ENCODE data around the gene FXYD5. TPM values are rescaled to one million over a fixed set of nuclear protein-coding genes. Genes with fewer than 3 reads are reported as not detected.
A peak's percentile ranks its signal among the peaks of the same experiment; 100 is the strongest.

FXYD5 gene
- total RNA-seq, 2 experiments from 2014 or later: 262 to 354 TPM

- ATAC-seq: peak; percentile 83
- Mint-ChIP-seq H3K36me3 (no peaks in the 10 kb centered on the region), H3K27me3 (peaks cover 6% of the 10 kb centered on the region), H3K27ac (no peak overlapping the region), H3K4me1 (peaks cover 5% of the 10 kb centered on the region), H3K9me3 (ENCODE audit: low read depth) (no peaks in the 10 kb centered on the region), H3K4me3 (no peak overlapping the region)
- DNase-seq: peak; percentile 76
- CTCF ChIA-PET: interaction anchor here (0.6 to 3.6 kb wide), 26 partner anchors 8 to 559 kb away, joined by 3 to 24 read pairs (median 4); partner anchors contain the start of genes FXYD3 and FXYD5
These were observed 19.1 kb upstream of the FXYD5 start for GRCh38 chr19:35135389-35135909.

GRCh38 chr19:35136231-35136630, 18.3 kb upstream of the FXYD5 start:
- CTCF ChIA-PET: interaction anchor here (0.6 to 3.6 kb wide), 22 partner anchors 9 to 558 kb away, joined by 3 to 24 read pairs (median 4); partner anchors contain the start of genes FXYD3 and FXYD5
- H3K4me1 Mint-ChIP-seq: peaks cover 11% of the 10 kb centered on the region
- DNase-seq (no peak), ATAC-seq (no peak)
- H3K27ac Mint-ChIP-seq: no peak overlapping the region
- no peak overlapping the region for H3K4me3 Mint-ChIP-seq
- H3K36me3 Mint-ChIP-seq: no peaks in the 10 kb centered on the region
- H3K27me3 Mint-ChIP-seq: peaks cover 6% of the 10 kb centered on the region
- H3K9me3 Mint-ChIP-seq (ENCODE audit: low read depth): no peaks in the 10 kb centered on the region

DNA sequence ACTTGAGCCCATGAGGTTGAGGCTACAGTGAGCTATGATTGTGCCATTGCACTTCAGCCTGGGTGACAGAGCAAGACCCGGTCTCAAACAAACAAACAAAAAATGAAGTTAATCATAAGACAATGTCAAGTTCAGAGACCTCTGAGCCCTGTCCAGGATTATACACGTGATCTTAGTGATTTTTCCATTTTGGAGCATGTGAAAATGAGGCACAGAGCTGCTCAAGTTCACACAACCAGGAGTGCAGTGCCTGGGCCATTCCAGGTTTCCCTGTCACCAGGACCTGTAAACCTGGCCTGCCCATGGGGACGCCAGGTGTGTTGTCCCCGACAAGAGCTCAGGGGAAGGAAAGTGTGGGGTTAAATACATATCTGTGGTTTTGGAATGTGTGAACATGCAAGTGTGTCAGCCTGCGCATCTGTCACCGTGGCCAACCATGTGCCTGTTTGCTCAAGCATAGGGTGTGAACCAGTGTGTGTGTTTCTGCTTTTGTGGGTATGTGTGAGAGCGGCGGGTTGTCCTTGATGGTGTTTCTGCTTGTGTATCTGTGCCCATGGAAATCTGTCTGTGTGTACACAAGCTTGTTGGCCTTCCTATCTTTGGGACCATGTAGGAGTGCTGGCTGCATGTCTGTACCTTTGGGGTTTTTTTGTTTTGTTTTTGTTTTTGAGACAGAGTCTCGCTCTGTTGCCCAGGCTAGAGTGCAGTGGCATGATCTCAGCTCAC, 17.4 kb upstream of the FXYD5 start:
- no peak overlapping the region for H3K27ac Mint-ChIP-seq
- no peak overlapping the region for H3K4me3 Mint-ChIP-seq
- no peaks in the 10 kb centered on the region for H3K36me3 Mint-ChIP-seq
- DNase-seq: no peak
- H3K4me1 Mint-ChIP-seq: peaks cover 20% of the 10 kb centered on the region
- no peaks in the 10 kb centered on the region for H3K9me3 Mint-ChIP-seq (ENCODE audit: low read depth)
- CTCF ChIA-PET: interaction anchor here (1.2 to 3.6 kb wide), 7 partner anchors 12 to 93 kb away, joined by 3 to 24 read pairs (median 12); partner anchors contain the start of gene FXYD5
- peaks cover 14% of the 10 kb centered on the region for H3K27me3 Mint-ChIP-seq
- ATAC-seq: no peak

DNA sequence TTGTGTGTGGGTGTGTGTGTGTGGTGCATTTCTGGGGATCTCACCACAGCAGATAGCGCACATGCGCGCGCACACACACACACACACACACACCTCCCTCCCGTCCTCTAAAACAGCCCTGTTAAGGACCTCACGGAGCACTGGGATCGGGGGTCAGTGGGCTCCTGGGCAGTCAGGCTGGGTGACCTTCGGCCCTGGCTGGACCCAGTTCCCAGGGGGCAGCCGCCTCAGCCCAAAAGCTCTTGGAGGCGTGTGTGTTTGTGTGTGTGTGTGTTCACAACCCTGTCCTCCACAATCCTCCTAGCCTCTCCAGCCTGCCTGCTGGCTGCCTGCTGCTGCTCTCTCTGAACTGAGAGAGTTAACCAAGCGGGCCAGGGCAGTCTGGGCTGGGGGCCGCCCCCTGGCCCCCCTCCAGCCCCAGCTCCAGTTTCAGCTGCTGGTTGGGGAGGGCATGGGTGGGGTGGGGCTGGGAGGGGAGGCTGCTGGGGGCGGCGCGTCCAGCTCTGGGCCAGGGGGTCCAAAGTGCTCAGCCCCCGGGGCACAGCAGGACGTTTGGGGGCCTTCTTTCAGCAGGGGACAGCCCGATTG, 16.1 kb upstream of the FXYD5 start, which contains the start of gene FXYD1:
Gene FXYD1, plus strand, starts transcription at position 520 of the 588 bp plus-strand sequence. CDS start 1,256 bp downstream, outside the sequence.
- H3K27me3 Mint-ChIP-seq: peaks cover 17% of the 10 kb centered on the region
- H3K4me3 Mint-ChIP-seq: no peak within 1 kb of the TSS
- H3K4me1 Mint-ChIP-seq: peaks cover 23% of the 10 kb centered on the region
- H3K9me3 Mint-ChIP-seq (ENCODE audit: low read depth): no peaks in the 10 kb centered on the region
- CTCF ChIA-PET: no interaction called here
- ATAC-seq: no peak
- H3K36me3 Mint-ChIP-seq: no peaks in the 10 kb centered on the region
- no peak for DNase-seq
- no peak within 1 kb of the TSS for H3K27ac Mint-ChIP-seq

GRCh38 chr19:35140207-35140961, 14.2 kb upstream of the FXYD5 start:
- peaks cover 30% of the 10 kb centered on the region for H3K27me3 Mint-ChIP-seq
- no peaks in the 10 kb centered on the region for H3K36me3 Mint-ChIP-seq
- no peak overlapping the region for H3K27ac Mint-ChIP-seq
- CTCF ChIA-PET: interaction anchor here (1.0 to 7.1 kb wide), 12 partner anchors 10 to 129 kb away, joined by 3 to 90 read pairs (median 10); partner anchors contain the start of genes FXYD5 and USF2
- no peak for ATAC-seq
- H3K4me3 Mint-ChIP-seq: no peak overlapping the region
- peaks cover 28% of the 10 kb centered on the region for H3K4me1 Mint-ChIP-seq
- no peaks in the 10 kb centered on the region for H3K9me3 Mint-ChIP-seq (ENCODE audit: low read depth)
- DNase-seq: no peak

DNA sequence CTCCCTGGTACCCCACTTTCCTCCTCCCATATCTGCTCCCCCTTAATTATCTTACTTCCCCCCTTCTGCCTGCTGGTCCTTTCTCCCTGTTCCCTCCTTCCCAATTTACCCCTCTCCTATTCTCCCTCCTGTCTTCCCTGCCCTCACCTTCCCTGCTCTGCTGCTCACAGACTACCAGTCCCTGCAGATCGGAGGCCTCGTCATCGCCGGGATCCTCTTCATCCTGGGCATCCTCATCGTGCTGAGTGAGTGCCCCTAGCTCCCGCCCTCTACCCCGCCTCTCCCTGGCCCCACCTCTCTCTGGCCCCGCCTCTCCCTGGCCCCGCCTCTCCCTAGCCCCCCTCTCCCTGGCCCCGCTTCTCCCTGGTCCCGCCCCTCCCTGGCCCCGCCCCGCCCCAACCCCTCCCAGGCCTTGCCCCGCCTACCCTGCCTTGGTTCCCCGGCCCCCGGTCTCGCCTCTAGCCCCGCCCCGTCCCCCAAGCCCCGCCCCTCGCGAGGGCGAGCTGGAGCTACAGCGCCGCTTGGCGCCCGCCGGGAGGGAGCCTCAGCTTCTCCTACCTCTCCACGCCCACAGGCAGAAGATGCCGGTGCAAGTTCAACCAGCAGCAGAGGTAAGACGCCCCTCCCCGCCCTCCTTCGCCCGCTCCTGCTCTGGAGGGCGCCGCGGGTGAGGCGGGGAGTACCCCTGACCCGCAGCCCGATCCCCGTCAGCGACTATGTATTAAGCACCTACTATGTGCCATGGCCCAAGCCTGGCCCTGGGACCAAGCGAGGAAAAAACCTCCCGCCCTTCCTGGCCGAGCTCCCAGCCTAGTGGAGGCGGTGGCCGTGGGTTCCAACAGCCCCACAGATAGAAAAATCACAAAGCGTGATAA, 13.3 kb upstream of the FXYD5 start:
- CTCF ChIA-PET: interaction anchor here (0.5 to 7.1 kb wide), 34 partner anchors 9 to 838 kb away, joined by 3 to 90 read pairs (median 4); partner anchors contain the start of genes FXYD5 and USF2
- DNase-seq (peak; percentile 96), ATAC-seq (peak; percentile 91)
- Mint-ChIP-seq H3K27me3 (peaks cover 30% of the 10 kb centered on the region), H3K4me1 (peaks cover 25% of the 10 kb centered on the region), H3K36me3 (no peaks in the 10 kb centered on the region), H3K9me3 (ENCODE audit: low read depth) (no peaks in the 10 kb centered on the region), H3K27ac (peak overlapping the region; percentile 54), H3K4me3 (peak overlapping the region; percentile 72)

DNA sequence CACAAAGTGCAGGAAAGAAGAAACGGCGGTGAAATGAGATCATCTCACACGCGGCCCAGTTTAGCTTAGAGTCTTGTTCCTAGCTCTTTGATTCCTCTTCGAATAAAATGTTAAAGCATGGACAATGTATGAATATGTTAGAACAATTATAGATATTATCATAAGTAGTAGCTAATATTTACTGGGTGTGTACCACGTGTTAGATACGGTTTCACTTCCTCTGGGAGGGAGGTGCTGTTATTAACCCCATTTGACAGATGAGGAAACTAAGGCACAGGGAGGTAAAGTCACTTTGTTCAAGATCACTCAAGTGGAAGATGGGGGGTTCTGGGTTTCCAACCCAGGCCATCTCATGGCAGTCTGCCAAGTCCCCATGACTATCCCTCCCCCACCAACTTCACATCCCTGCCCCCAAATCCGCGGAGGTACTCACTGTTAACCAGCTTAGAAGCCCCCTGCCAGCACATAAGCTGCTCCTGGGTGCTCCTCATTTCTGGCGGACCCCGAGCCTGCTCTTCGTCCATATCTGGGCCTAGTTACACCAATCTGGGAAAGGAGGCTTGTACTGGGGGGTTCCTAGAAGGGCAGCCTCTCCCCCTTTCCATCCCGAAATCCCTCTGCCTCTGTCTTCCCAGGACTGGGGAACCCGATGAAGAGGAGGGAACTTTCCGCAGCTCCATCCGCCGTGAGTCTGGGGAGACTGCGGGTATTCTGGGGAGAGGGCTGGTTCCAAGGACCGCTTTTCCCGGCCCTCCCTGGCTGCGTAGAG, 12.5 kb upstream of the FXYD5 start:
- Mint-ChIP-seq H3K27me3 (peaks cover 29% of the 10 kb centered on the region), H3K4me1 (peaks cover 25% of the 10 kb centered on the region), H3K9me3 (ENCODE audit: low read depth) (no peaks in the 10 kb centered on the region), H3K4me3 (peak overlapping the region; percentile 72), H3K36me3 (no peaks in the 10 kb centered on the region), H3K27ac (no peak overlapping the region)
- CTCF ChIA-PET: interaction anchor here (0.5 to 7.1 kb wide), 34 partner anchors 8 to 838 kb away, joined by 3 to 90 read pairs (median 4); partner anchors contain the start of genes FXYD5 and USF2
- peak; percentile 1 for ATAC-seq
- no peak for DNase-seq

DNA sequence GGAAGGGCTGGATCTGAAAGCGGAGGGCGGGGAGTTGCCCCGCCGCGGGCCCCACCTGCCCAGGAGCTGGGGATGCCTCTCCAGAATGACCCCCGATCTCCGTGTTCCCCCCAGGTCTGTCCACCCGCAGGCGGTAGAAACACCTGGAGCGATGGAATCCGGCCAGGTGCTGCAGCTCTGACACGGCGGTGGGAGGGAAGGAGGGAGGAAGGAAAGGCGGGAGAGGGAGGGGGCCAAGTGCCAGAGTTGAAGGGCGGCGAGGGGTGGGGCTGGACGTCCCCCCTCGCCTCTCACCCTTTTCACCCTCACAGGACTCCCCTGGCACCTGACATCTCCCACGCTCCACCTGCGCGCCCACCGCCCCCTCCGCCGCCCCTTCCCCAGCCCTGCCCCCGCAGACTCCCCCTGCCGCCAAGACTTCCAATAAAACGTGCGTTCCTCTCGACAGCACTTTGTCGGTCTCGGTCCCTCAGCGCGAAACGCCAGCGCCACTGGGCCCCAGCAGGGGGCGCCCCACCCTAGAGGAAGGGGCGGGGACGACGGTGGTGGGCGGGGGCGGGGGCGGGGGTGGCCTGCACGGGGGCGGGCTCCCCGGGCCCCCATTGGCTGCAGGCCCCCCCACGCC, 11.8 kb upstream of the FXYD5 start:
- Mint-ChIP-seq H3K4me3 (no peak overlapping the region), H3K27me3 (peaks cover 24% of the 10 kb centered on the region), H3K9me3 (ENCODE audit: low read depth) (no peaks in the 10 kb centered on the region)

GRCh38 chr19:35143231-35143715, 11.3 kb upstream of the FXYD5 start, which contains the start of gene FXYD7:
Gene FXYD7, plus strand, starts transcription at chr19:35143255. Its CDS starts 79 bp downstream, at chr19:35143334.
- no peaks in the 10 kb centered on the region for H3K36me3 Mint-ChIP-seq
- ATAC-seq (no peak), DNase-seq (no peak)

More for the DNA sequence above, 11.8 kb upstream of the FXYD5 start:
- H3K36me3 Mint-ChIP-seq: no peaks in the 10 kb centered on the region
- DNase-seq (peak; percentile 76), ATAC-seq (peak; percentile 24)
- peaks cover 25% of the 10 kb centered on the region for H3K4me1 Mint-ChIP-seq
- CTCF ChIA-PET: interaction anchor here (0.6 to 7.1 kb wide), 24 partner anchors 11 to 153 kb away, joined by 3 to 90 read pairs (median 5); partner anchors contain the start of genes FXYD5 and USF2
- H3K27ac Mint-ChIP-seq: no peak overlapping the region

DNA sequence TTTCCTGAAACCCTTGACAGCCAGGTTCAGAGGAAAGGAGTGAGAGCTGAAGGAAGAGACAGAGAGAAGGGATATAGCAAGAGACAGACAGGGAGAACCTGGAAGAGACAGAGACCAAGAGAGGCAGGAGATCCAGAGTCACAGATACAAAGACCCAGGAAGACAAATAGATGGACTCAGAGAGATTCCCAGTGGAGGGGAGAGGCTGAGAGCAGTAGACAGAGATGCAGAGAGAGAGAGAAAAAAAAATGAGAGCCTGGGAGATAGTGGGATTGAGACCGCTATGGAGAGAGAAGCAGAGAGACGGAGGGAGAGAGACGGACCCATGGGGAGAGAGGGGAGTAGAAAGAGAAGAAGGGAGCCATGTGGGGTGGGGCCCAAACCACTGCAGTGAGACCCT, 10.7 kb upstream of the FXYD5 start:
- Mint-ChIP-seq H3K27ac (no peak overlapping the region), H3K4me3 (no peak overlapping the region), H3K36me3 (no peaks in the 10 kb centered on the region), H3K27me3 (peaks cover 24% of the 10 kb centered on the region), H3K4me1 (peaks cover 25% of the 10 kb centered on the region), H3K9me3 (ENCODE audit: low read depth) (no peaks in the 10 kb centered on the region)
- no peak for DNase-seq
- ATAC-seq: no peak
- CTCF ChIA-PET: interaction anchor here (0.7 to 7.1 kb wide), 6 partner anchors 9 to 99 kb away, joined by 3 to 90 read pairs (median 4); partner anchors contain the start of genes FXYD5 and LGI4

More at GRCh38 chr19:35143231-35143715, 11.3 kb upstream of the FXYD5 start, which contains the start of gene FXYD7:
- Mint-ChIP-seq H3K4me1 (peaks cover 25% of the 10 kb centered on the region), H3K27me3 (peaks cover 24% of the 10 kb centered on the region), H3K9me3 (ENCODE audit: low read depth) (no peaks in the 10 kb centered on the region), H3K27ac (no peak within 1 kb of the TSS), H3K4me3 (no peak within 1 kb of the TSS)
- CTCF ChIA-PET: interaction anchor here (0.6 to 7.1 kb wide), 9 partner anchors 8 to 122 kb away, joined by 3 to 90 read pairs (median 5); partner anchors contain the start of genes FXYD5 and LGI4

DNA sequence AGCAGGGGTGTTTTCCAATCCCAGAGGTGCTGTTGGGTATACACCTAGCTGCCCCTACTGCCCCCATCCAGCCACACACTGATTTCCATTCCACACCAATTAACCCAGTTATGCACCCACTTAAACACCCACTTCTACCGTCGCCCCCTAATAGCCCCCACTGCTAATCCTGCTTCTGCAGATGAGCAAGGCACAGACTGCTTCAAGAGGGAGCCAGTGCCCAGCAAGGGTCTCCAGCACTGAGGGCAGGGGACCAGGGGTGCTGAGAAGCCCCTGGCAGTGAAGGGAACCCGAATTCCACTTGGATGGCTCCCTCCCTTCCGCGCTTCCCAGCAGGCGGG, 10.3 kb upstream of the FXYD5 start:
- no peak overlapping the region for H3K4me3 Mint-ChIP-seq
- CTCF ChIA-PET: interaction anchor here (0.9 to 7.1 kb wide), 4 partner anchors 9 to 98 kb away, joined by 3 to 90 read pairs (median 5); partner anchors contain the start of genes FXYD5 and LGI4
- peaks cover 24% of the 10 kb centered on the region for H3K27me3 Mint-ChIP-seq
- H3K9me3 Mint-ChIP-seq (ENCODE audit: low read depth): no peaks in the 10 kb centered on the region
- H3K36me3 Mint-ChIP-seq: no peaks in the 10 kb centered on the region
- peaks cover 25% of the 10 kb centered on the region for H3K4me1 Mint-ChIP-seq
- no peak for DNase-seq
- ATAC-seq: no peak
- no peak overlapping the region for H3K27ac Mint-ChIP-seq
